Measurements from ENCODE around the gene ZNF860.

DNA sequence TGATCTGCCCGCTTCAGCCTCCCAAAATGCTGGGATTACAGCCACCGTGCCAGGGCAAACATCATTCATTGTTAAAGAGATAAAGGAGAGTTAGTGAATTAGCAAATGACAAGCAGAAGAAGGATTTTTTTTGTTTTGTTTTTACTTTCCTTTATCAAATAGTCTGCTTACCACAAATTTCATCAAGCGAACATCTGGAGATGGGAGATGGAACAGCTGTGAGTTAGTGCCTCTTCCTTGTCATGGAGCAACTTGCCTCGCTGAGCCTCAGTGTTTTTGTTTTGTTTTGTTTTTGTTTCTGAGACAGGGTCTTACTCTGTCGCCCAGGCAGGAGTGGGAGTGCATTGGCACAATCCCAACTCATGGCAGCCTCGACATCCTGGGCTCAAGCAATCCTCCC is 15.9 kb downstream of the ZNF860 start:
- TF ChIP-seq, protein P1, sequence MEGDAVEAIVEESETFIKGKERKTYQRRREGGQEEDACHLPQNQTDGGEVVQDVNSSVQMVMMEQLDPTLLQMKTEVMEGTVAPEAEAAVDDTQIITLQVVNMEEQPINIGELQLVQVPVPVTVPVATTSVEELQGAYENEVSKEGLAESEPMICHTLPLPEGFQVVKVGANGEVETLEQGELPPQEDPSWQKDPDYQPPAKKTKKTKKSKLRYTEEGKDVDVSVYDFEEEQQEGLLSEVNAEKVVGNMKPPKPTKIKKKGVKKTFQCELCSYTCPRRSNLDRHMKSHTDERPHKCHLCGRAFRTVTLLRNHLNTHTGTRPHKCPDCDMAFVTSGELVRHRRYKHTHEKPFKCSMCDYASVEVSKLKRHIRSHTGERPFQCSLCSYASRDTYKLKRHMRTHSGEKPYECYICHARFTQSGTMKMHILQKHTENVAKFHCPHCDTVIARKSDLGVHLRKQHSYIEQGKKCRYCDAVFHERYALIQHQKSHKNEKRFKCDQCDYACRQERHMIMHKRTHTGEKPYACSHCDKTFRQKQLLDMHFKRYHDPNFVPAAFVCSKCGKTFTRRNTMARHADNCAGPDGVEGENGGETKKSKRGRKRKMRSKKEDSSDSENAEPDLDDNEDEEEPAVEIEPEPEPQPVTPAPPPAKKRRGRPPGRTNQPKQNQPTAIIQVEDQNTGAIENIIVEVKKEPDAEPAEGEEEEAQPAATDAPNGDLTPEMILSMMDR (IDR thresholded peaks at IDR 0.05): no peak
- no peak for TF ChIP-seq POLR2AphosphoS5 (IDR thresholded peaks at IDR 0.05)
- no peak for TF ChIP-seq POLR2A (IDR thresholded peaks at IDR 0.05)

Data from prostate gland (tissue), 2 donors.